IPS DF 6.9 (cell line): ENCODE measurements around the gene PGAP3.
"Not testable (repeated sequence)": the region's sequence is repeated elsewhere in the genome, so short reads cannot be mapped to it uniquely, and the experiment has no call there.

ENCODE experiments used
- DNase-seq: peaks from one replicate; pipeline ENCODE4 v3.0.0-alpha.2; 2013; ENCODE audit warnings: low read depth, low spot score
- H3K27ac ChIP-seq: one replicate; pipeline ENCODE4 v1.5.1; 2013; ENCODE audit warnings: low read length, control low read depth
- H3K27me3 ChIP-seq: 2 replicates; pipeline ENCODE4 v1.6.1; 2013; ENCODE audit warnings: mild to moderate bottlenecking, low read length; ENCODE audit not compliant: control insufficient read depth, insufficient read depth
- H3K36me3 ChIP-seq: 2 replicates; pipeline ENCODE4 v1.6.1; 2013; ENCODE audit warnings: low read length; ENCODE audit not compliant: control insufficient read depth, insufficient read depth
- H3K4me1 ChIP-seq: 2 replicates; pipeline ENCODE4 v1.6.1; 2013; ENCODE audit warnings: low read length; ENCODE audit not compliant: control insufficient read depth, insufficient read depth
- H3K4me3 ChIP-seq: 2 replicates; pipeline ENCODE4 v1.5.1; 2013; ENCODE audit warnings: mild to moderate bottlenecking, low read length
- H3K9me3 ChIP-seq: 2 replicates; pipeline ENCODE4 v1.6.1; 2013; ENCODE audit warnings: low read length, inconsistent platforms; ENCODE audit not compliant: control insufficient read depth, insufficient read depth
- WGBS: extraction: QIAGEN DNeasy Blood & Tissue Kit; methylation state at CpG from one replicate; pipeline ENCODE4 v1.1.7; 2013; ENCODE audit warnings: mixed read lengths, missing lambda C conversion rate; ENCODE audit not compliant: insufficient read length, insufficient coverage; 5-methylcytosine and 5-hydroxymethylcytosine counted together

PGAP3 gene

DNA sequence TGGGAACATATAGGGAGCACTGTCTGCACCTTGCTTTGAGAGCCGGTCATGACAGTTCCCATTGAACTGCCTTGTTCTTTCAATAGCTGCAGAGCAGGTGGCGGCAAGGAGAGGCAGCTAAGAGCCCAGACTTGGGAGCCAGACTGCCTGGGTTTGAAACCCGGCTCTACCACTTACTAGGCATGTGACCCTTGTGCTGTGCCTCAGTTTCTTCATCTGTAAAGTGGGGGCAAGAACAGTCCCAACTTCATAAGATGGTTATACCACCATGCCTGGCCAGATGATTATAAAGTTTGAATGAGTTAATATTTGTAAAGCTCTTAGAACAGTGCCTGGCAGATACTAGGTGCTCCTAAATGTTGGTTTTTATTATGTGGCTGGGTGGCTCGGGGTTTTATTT is 26.4 kb upstream of the PGAP3 start:
- H3K27me3 ChIP-seq, result no peaks in the 10 kb centered on the region
- no peaks in the 10 kb centered on the region for H3K9me3 ChIP-seq
- H3K4me3 ChIP-seq, result no peak overlapping the region
- no CpG with 5 or more reads among the region's 4 CpGs for WGBS
- no peaks in the 10 kb centered on the region for H3K4me1 ChIP-seq
- H3K27ac ChIP-seq, result no peak overlapping the region
- peaks cover 45% of the 10 kb centered on the region for H3K36me3 ChIP-seq
- DNase-seq, result no peak

DNA sequence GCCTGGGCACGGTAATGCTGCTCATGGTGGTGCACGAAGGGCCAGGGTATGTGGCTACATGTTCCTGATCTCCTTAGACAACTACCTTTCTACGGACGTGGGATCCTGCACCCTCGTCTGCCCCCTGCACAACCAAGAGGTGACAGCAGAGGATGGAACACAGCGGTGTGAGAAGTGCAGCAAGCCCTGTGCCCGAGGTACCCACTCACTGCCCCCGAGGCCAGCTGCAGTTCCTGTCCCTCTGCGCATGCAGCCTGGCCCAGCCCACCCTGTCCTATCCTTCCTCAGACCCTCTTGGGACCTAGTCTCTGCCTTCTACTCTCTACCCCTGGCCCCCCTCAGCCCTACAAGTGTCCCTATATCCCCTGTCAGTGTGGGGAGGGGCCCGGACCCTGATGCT is 24.0 kb upstream of the PGAP3 start:
- Histone ChIP-seq H3K27ac (no peak overlapping the region), H3K9me3 (no peaks in the 10 kb centered on the region), H3K36me3 (peaks cover 53% of the 10 kb centered on the region), H3K4me3 (no peak overlapping the region), H3K4me1 (no peaks in the 10 kb centered on the region), H3K27me3 (no peaks in the 10 kb centered on the region)
- no peak for DNase-seq
- no CpG with 5 or more reads among the region's 10 CpGs for WGBS

DNA sequence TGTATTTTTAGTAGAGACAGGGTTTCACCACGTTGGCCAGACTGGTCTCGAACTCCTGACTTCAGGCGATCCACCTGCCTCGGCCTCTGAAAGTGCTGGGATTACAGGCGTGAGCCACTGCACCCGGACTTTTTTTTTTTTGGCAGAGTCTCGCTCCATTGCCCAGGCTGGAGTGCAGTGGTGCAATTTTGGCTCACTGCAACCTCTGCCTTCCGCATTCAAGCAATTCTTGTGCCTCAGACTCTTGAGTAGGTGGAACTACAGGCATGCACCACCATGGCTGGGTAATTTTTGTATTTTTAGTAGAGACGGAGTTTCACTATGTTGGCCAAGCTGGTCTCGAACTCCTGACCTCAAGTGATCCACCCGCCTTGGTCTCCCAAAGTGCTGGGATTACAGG is 23.2 kb upstream of the PGAP3 start:
- H3K27me3 ChIP-seq, H3K4me3 ChIP-seq, DNase-seq, H3K27ac ChIP-seq, H3K9me3 ChIP-seq, H3K4me1 ChIP-seq: not testable (repeated sequence)
- H3K36me3 ChIP-seq, result peaks cover 47% of the 10 kb centered on the region
- no CpG with 5 or more reads among the region's 11 CpGs for WGBS

DNA sequence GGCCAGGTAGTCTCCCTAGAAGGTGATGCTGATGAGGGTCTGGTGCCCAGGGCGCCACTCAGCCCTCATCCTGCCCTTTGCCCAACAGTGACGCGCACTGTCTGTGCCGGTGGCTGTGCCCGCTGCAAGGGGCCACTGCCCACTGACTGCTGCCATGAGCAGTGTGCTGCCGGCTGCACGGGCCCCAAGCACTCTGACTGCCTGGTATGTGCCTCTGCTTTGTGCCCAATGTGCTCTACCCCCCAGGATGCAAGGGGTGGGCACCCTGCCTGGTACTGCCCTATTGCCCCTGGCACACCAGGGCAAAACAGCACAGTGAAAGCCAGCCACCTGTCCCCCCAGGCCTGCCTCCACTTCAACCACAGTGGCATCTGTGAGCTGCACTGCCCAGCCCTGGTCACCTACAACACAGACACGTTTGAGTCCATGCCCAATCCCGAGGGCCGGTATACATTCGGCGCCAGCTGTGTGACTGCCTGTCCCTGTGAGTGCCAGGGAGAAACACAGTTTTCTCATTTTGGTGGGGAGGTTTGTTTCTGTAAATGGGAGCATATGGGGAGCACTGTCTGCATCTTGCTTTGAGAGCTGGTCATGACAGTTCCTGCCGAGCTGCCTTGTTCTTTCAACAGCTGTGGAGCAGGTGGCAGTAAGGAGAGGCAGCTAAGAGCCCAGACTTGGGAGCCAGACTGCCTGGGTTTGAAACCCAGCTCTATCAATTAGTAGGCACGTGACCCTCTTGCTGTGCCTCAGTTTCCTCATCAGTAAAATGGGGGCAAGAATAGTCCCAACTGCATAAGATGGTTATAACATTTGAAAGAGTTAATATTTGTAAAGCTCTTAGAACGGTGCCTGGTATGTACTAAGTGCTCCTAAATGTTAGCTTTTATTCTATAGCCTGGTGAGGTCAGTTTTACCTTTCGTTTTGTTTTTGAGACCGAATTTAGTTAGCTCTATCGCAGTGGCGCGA is 22.4 kb upstream of the PGAP3 start:
- H3K4me3 ChIP-seq, result no peak overlapping the region
- no CpG with 5 or more reads among the region's 20 CpGs for WGBS
- peaks cover 3% of the 10 kb centered on the region; the same call in 1 of the 2 replicates for H3K4me1 ChIP-seq
- no peak for DNase-seq
- H3K36me3 ChIP-seq, result peaks cover 39% of the 10 kb centered on the region
- no peaks in the 10 kb centered on the region for H3K27me3 ChIP-seq
- no peaks in the 10 kb centered on the region for H3K9me3 ChIP-seq
- H3K27ac ChIP-seq, result no peak overlapping the region

DNA sequence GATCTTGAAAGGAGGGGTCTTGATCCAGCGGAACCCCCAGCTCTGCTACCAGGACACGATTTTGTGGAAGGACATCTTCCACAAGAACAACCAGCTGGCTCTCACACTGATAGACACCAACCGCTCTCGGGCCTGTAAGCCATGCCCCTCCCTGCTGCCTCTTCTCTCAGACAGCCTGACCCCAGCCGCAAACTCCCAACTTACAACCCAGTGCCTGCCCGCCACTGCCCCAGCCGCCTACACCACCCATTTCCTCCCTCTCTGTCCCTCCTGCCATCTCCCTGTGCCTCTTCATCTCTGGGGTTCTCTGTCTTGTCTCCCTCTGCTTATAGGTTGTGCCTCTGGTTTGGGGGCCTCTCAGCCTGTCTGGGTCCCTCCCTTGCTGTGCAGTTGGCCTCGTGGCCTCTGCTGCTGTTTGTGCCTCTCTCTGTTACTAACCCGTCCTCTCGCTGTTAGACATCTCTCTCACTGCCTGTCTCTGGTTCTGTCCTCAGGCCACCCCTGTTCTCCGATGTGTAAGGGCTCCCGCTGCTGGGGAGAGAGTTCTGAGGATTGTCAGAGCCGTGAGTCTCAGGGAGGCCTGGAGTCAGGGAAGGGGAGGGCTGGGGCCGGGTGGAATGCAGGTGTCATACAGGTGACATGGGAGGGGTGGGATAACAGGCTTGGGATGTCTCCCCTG is 21.6 kb upstream of the PGAP3 start:
- no CpG with 5 or more reads among the region's 14 CpGs for WGBS
- no peaks in the 10 kb centered on the region for H3K27me3 ChIP-seq
- H3K4me1 ChIP-seq, result peaks cover 10% of the 10 kb centered on the region
- no peak overlapping the region for H3K4me3 ChIP-seq
- H3K27ac ChIP-seq, result no peak overlapping the region
- no peak for DNase-seq
- H3K36me3 ChIP-seq, result peaks cover 36% of the 10 kb centered on the region
- H3K9me3 ChIP-seq, result no peaks in the 10 kb centered on the region

DNA sequence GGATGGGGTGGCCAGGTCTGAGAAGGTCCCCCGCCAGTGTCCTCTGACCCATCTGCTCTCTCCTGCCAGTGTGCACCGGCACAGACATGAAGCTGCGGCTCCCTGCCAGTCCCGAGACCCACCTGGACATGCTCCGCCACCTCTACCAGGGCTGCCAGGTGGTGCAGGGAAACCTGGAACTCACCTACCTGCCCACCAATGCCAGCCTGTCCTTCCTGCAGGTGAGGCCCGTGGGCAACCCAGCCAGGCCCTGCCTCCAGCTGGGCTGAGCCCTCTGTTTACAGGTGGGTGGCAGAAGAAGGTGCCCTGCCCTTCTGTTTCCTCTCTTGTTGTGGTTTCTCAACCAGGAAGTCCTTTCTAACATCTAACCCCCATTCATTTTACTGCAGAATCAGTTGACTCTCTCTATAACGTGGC is 19.1 kb upstream of the PGAP3 start:
- WGBS, result no CpG with 5 or more reads among the region's 7 CpGs
- H3K36me3 ChIP-seq, result peaks cover 31% of the 10 kb centered on the region
- H3K4me3 ChIP-seq, result no peak overlapping the region
- peaks cover 16% of the 10 kb centered on the region for H3K4me1 ChIP-seq
- no peak overlapping the region for H3K27ac ChIP-seq
- DNase-seq, result no peak
- no peaks in the 10 kb centered on the region for H3K27me3 ChIP-seq
- H3K9me3 ChIP-seq, result no peaks in the 10 kb centered on the region

DNA sequence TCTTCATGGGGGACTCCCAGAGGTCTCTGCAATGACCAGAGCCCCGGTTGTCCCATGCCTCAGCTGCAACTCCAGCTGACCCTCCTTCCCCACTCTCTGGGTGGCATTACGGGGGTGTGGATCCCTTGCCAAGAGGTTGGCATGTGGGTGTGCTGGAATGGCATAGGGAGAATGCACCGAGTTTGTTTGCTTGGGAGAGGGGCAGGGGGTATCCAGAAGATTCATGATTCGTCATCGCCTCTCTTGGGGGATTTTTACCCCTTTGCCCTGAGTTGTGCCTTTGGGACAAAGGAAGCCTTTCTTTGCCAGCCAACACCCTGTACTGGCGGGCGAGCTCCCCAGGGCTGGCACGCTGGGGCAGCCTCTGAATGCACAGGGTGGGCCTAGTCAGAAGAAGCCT is 18.5 kb upstream of the PGAP3 start:
- H3K4me3 ChIP-seq, result no peak overlapping the region
- no peaks in the 10 kb centered on the region for H3K27me3 ChIP-seq
- H3K27ac ChIP-seq, result no peak overlapping the region
- WGBS, result no CpG with 5 or more reads among the region's 8 CpGs
- peaks cover 28% of the 10 kb centered on the region for H3K36me3 ChIP-seq
- no peak for DNase-seq
- no peaks in the 10 kb centered on the region for H3K9me3 ChIP-seq
- H3K4me1 ChIP-seq, result peaks cover 17% of the 10 kb centered on the region

DNA sequence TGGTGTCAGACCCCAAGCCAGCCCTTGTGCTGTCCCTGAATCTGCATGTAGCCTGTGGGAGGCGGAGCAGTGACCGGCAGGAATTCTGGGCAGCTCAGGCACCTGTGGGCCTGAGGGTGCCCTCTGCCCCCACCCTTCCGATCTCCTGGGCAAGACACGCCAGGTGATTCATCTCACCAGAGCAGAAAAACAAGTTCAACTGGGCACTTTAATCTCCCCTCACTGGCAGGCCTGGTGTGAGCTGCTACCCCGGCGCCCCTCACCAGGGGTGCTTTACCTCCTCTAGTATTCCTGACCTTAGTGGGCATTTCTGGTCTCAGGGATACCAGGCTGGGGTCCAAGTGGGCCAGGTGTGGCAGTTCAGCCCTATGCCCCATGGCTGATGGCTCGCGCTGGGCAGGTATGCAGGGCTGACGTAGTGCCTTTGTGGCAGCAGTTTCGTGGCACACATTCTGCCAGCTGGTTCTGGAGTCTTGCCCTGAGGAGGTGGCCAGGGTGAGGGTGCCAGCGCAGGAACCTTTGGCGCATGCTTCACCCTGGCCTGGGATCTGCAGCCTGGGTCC is 18.0 kb upstream of the PGAP3 start:
- Histone ChIP-seq H3K4me1 (peaks cover 17% of the 10 kb centered on the region), H3K4me3 (no peak overlapping the region), H3K27me3 (no peaks in the 10 kb centered on the region), H3K9me3 (no peaks in the 10 kb centered on the region), H3K36me3 (peaks cover 28% of the 10 kb centered on the region), H3K27ac (no peak overlapping the region)
- WGBS, result no CpG with 5 or more reads among the region's 12 CpGs
- no peak for DNase-seq

DNA sequence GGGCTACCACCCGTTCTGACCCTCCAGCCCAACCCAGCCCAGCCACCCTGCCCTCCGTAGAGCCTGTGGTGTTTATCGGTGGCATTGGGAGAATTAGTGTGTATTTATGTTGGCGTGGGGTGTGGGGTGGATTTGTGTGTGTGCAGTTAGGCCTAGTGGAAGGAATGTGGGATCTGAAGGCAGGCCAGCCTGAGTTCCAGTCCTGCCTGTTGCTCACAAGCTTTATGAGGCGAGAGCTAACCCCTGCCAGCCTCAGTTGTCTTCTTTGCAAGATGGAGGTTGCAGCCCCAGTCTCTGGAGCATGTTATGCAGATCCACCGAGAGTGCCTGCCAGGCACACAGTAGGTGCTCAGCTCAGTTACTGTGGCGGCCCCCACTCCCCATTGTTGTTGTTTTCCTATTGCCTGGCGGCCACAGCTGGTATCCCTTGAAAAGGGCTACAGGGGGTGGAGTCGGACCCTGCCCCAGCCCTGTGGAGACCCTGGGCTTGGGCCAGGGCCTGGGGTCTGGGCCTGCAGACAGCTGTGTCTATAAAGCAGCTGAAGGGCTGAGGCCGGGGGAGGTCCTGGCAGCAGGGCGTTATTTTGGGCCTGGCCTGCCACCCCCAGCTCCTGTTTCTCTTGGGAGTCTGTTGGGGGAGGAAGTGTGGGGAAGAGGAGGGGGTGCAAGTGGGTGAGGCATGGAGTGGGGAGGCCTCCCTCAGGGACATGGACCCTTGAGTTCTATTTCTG is 17.1 kb upstream of the PGAP3 start:
- no peak overlapping the region for H3K4me3 ChIP-seq
- H3K27ac ChIP-seq, result no peak overlapping the region
- H3K36me3 ChIP-seq, result peaks cover 23% of the 10 kb centered on the region
- peaks cover 17% of the 10 kb centered on the region for H3K4me1 ChIP-seq
- 100% methylated on average over 1 of the region's 11 CpGs for WGBS
- H3K9me3 ChIP-seq, result no peaks in the 10 kb centered on the region
- no peaks in the 10 kb centered on the region for H3K27me3 ChIP-seq
- no peak for DNase-seq

DNA sequence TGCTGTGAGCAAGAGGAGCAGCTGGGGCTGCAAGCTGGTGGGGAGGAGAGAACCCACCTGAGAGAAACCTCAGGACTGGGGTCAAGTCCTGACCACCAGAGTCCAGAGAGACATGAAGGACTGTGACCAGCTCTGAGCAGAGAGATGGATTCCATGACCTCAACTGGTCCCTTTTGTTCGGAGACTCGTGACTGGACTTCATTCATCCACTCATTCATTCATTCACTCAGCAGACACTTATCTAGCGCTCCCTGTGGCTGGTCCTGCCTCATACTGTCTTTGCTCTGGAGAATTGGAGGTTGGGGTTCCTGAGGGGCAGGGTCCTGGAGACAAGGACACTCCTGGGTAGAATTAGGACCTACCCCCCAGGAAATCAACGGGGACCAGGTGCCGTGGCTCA is 16.1 kb upstream of the PGAP3 start:
- Histone ChIP-seq H3K4me1 (peaks cover 17% of the 10 kb centered on the region), H3K27me3 (no peaks in the 10 kb centered on the region), H3K4me3 (no peak overlapping the region), H3K9me3 (no peaks in the 10 kb centered on the region), H3K27ac (no peak overlapping the region), H3K36me3 (peaks cover 12% of the 10 kb centered on the region; the same call in 1 of the 2 replicates)
- no CpG with 5 or more reads among the region's 5 CpGs for WGBS
- no peak for DNase-seq
